GM19438 (cell line): Measurements from ENCODE around the gene ADAMTS17.
"Not testable (repeated sequence)": the region's sequence is repeated elsewhere in the genome, so short reads cannot be mapped to it uniquely, and the experiment has no call there.

Source experiments
- ATAC-seq: cut with Tn5 transposase; IDR thresholded peaks from one replicate; pipeline ENCODE4 v1.9.1; 2021; ENCODE audit warnings: low read depth; ENCODE audit not compliant: unreplicated experiment

Gene ADAMTS17

DNA sequence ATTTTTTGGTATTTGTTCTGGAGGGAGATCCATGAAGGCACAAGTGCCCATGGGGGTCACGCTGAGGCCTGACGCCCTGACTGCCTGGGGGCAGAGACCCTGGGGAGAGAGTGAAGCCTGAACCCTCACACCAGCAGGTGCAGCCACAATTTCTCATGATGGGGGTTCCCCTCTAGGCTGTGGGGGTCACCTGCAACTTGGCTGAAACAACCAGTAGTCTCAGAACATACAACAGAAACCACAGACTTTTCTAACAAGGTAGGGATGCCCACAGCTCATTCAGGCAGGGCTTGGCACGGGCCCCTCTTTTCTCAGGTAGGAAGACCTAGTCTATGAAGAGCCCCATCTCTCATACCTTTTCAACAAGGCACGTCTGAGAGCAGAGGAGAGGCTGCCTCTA, 245.1 kb downstream of the ADAMTS17 start:
- ATAC-seq = no peak

DNA sequence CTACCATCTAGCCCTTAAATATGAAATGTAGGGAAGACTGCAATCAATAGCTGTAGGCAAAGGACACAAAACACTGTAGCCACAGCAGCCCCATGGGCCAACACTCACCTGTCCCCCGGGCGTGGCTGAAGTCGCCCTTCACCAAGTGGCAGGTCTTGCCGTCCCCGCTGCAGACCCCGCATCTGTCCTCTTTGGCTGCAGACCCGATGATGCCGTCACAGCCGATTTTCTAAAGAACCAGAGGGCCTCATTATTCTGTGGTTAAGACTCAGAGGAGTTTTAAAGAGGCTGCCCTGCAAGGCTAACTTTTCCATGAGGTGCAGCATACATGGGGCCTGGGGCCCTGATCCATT, 245.6 kb downstream of the ADAMTS17 start:
- ATAC-seq = no peak

DNA sequence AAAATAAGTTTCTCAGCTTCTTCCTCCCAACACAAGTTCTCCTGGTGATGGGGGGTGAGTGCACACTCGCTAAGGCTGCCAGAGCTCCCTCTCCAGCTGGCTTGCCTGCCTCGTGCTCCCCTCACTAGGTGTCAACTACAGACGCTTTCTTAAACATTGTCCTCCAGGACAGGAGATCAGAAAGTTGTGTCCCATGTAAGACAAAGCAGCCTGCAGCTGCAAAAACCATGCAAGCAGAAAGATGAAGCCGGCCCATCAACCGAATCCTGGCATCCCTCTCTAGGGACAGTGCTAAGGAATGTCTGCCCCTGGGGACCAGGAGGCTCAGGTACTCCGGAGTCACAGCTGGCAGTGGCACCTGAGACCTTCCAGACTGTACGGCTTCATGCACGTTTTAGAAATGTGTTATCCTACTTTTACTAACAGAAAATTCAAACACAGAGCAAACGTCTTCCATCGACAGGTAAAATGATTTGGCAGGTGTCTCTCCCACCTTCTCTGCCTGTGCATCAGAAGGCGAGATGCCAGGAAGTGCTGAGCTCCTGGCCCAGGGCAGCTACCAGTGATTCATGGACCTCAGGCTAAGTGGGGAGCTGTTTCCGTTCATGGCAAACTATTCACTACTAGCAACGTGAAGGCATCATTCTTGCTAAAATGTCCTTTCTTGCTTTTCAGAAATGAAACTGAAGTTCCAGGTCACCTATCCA, 246.1 kb downstream of the ADAMTS17 start:
- ATAC-seq = no peak

DNA sequence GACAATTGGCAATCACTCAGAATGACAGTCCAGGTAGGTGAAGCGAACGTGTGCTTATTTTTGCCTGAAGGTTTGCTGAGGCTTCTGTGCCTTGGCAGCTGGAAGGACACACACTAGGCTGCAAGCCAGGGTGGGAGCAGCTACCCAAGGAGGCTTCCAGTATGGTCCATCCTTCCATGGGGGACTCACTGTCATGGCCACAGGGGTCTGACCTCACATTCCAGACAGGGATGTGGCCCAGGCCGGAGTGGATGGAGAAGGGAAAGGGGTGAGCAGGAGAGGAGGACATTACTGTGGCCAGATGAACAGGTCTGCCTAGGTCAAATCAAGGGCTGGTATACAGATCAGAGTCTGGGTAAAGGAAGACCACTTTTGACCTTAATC, 247.7 kb downstream of the ADAMTS17 start:
- ATAC-seq = no peak

DNA sequence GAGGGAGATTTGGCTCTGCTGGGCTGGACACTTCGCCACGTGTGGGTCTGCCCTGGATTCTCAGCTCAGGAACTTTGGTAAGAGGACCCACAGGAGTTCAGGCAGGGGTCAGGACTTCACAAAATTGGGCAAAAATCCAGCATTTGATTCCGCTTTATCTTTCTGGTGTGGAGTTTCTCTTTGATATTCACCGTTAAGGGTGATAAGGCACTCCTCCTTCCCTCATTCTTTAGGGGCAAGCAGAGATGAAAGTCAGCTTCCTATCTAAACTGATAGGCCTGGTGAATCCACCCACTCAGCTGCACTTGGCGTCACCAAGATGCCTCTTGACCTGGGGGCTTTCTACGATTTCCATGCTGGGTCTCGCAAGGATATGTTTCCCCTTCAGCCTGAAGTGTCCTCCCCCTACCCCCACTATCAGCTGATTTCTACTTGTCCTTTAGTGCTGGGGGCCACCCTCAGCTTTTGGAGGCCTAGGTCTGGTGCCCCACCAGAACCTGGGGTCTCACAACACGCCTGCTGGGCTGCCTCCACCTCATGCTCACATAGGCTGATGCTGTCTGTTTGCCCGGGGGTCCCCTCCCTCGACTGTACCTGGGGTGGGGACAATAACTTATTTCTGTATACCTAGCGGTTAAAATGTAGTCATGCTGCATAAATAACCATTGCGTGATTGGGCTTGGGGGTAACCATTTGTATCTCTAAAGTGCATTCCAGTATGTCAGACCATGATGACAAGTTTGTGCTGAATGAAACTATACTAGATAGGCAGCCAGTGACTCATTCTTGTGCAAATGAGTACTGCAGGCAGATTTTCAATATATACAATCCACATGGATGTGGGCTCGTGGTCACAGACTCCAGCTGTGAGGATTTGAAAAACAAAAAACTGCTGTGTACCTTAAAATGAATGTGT, 248.3 kb downstream of the ADAMTS17 start:
- no peak for ATAC-seq

DNA sequence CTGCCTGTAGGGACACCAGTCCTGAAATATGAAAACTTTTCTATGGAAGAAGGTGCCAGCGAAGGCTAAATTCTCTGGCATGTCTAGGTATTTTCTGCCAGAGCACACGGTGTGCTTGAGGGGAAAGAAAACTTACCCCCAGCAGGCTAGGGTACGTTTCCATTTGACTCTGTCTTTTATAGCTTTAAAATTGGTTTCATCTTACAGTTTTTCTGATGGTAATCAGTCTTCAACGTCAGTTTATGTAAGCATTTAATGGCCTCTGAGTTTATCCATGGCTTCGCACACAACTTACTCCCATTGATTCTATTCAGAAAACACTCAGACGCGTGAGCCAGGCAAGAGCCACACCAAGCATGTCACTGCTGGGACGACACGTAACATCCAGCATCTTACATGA, 249.7 kb downstream of the ADAMTS17 start:
- ATAC-seq = no peak

DNA sequence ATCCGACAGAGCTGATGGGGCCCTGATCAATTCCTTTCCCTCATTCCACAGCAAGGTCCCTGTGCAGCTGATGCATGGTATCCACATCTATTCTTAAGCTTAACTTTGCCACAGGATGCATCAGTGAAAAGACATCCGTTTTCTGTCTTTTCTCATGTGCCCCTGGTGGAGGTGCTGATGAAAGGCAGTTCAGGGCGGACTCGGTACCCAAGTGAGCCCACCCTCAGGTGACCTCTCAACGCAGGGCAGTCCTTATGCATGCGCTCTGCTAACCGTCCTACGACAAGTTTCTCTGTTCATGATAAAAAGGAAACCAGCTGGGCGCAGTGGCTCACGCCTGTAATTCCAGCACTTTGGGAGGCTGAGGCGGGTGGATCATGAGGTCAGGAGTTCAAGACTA, 251.4 kb downstream of the ADAMTS17 start:
- no peak for ATAC-seq

DNA sequence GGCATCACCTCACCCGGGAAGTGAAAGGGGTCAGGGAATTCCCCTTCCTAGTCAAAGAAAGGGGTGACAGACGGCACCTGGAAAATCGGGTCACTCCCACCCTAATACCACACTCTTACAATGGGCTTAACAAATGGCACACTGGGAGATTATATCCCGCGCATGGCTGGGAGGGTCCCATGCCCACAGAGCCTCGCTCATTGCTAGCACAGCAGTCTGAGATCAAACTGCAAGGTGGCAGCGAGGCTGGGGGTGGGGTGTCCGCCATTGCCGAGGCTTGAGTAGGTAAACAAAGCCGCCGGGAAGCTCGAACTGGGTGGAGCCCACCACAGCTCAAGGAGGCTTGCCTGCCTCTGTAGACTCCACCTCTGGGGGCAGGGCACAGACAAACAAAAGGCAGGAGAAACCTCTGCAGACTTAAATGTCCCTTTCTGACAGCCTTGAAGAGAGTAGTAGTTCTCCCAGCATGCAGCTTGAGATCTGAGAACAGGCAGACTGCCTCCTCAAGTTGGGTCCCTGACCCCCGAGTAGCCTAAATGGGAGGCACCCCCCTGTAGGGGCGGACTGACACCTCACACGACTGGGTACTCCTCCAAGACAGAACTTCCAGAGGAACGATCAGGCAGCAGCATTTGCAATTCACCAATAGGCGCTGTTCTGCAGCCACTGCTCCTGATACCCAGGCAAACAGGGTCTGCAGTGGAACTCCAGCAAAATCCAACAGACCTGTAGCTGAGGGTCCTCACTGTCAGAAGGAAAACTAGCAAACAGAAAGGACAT, 257.5 kb downstream of the ADAMTS17 start:
- ATAC-seq = not testable (repeated sequence)

DNA sequence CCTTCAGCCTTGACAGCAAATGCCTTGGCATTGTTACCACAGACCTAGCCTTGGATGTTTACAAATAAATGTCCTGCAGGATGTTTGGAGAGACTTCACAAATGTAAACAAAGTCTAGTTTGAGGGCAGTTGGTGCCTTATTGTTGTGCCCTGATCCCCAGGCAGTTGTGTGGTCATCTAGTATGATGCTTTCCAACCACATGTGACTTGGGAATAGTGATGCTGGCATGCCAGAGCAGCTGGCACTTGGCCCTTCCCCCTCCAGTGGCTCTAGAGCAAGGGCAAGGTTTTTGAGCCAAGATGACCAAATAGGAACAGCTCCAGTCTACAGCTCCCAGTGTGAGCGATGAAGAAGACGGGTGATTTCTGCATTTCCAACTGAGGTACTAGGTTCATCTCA, 258.2 kb downstream of the ADAMTS17 start:
- ATAC-seq = no peak

DNA sequence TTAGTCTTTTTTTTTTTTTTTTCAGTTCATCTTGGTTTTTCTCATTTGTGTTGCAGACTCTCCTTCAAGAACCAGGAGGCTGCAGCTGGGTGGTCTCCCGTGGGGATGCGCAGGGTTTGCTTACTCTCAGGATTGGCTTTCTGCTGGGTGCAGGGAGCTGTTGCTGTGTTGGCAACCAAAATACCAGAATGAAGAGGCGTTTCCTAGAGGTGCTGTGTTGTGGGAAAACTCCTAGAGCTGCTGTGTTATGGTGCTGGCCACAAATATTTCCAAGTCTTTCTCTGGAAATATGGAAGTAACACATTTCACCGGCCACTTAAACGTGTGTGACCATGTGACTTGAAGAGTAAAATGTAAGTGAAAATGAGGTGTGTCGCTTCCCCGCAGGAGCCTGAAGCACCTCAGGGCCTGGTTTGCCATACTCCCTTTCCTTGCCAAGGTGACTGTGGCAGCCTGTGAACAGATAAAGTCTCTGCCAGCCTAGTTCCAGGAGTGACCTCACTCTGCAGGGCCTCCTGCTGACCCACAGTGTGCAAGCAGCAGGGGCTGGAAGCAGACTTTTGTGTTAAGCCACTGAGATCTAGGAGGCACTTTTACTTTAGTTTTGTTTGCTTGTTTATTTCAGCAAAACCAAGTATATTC, 258.9 kb downstream of the ADAMTS17 start:
- ATAC-seq = no peak

DNA sequence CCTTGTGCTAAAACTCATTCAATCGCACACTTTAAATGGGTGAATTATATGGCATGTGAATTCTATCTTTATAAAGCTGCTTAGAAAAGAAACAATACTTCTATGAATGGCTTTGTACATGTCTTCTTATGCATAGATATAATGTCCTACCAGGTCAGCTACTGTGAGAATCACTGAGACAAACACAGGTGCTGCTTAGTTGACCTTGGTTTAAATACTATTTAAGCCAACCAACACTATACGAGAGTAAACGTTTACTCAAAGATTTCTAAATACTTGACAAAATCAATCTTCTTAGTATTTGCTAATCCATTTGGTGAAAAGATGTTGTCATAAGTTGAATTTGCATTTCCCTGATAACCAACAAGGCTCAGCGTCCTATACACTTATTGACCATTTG, 260.3 kb downstream of the ADAMTS17 start:
- no peak for ATAC-seq

DNA sequence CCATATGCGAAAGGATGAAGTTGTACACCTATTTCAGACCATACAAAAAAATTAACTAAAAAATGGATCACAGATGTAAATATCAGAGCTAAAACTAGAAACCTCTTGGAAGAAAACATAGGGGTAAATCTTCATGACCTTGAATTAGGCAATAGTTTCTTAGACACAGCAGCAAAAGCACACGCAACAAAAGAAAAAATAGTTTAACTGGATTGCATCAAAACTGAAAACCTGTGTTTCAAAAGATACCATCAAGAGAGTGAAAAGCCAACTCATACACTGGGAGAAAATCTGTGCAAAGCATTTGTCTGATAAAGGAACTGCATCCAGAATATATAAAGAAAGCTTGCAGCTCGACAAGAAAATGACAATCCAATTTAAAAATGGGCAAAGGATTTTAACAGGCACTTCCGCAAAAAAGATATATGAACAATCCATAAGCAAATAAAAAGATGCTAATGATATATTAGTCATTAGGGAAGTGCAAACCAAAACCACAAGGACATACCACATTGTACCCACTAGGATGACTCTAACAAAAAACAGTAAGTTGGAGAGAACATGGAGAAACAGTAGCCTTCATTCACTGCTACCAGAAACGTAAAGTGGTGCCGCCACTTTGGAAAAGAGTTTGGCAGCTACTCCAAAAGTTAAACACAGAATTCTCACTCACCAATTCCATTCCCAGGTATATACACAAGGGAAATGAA, 263.1 kb downstream of the ADAMTS17 start:
- no peak for ATAC-seq

DNA sequence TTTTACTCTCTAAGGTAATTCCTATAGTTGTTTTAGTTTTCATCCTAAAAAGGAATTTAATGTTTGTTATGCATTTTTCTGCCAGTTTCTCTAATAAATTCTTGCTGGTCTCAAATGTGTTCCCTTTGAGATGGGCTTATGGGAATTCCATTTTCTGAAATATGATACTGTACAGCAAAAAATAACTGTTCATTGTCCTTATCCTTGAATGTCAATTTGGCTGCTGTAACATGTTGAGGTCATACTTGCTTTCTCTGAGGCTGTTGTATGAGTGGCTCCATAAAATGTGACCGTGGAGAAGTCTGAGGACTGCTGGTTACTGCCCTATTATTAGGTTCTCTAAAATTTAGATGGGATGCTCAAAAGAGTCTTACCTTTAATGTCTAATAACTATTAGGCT, 266.5 kb downstream of the ADAMTS17 start:
- ATAC-seq = no peak

DNA sequence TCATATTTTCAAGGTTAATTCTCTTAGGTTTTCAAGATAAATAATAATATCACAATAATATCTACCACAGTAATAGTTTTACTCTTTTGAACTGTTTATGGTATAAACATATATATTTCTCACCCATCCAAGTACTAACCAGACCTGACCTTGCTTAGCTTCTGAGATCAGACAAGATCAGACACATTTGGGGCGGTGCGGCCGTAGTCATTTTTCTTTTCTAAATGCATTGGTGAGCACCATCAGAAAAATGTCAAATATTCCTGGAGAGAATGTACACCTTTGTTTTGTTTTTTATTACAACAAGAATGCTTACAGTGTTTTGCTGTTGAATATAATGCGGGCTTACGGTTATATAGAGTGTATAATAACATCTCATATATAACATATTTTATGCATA, 267.8 kb downstream of the ADAMTS17 start:
- ATAC-seq = no peak

DNA sequence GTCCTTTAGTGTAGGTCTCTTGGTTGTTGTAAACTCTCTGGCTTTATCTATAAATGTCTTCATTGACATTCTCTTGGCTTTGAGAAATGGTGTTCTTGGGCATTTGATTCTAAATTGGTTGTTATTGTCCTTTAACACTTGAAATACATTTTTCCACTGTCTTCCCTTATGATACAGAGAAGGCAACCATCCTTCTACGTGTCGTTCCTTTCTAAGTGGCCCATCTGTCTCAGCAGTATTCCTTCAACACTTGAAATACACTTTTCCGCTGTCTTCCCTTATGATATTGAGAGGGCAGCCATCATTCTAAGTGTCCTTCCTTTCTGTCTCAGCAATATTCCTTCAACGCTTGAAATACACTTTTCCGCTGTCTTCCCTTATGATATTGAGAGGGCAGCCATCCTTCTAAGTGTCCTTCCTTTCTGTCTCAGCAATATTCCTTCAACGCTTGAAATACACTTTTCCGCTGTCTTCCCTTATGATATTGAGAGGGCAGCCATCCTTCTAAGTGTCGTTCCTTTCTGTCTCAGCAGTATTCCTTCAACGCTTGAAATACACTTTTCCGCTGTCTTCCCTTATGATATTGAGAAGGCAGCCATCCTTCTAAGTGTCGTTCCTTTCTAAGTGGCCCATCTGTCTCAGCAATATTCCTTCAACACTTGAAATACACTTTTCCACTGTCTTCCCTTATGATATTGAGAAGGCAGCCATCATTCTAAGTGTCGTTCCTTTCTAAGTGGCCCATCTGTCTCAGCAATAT, 275.1 kb downstream of the ADAMTS17 start:
- ATAC-seq = not testable (repeated sequence)

DNA sequence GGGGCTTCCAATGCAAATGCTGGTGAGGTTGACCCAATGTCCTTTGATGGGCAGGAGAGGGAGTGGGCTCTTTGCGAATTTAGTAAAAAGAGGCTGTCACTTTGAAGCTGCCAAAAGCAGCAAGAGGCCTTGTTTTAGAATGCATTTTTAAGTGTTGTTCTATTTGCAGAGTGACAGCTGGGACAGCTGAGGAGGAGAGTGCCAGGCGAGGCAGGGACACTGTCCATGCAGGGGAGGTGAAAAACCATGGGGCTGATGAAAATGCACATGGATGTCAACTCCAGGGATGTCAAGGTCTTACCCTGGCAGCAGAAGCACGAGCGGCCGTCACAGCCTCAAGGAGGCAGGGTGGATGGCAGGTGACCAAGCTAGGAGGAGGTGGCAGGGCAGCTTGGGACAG, 279.8 kb downstream of the ADAMTS17 start:
- no peak for ATAC-seq

DNA sequence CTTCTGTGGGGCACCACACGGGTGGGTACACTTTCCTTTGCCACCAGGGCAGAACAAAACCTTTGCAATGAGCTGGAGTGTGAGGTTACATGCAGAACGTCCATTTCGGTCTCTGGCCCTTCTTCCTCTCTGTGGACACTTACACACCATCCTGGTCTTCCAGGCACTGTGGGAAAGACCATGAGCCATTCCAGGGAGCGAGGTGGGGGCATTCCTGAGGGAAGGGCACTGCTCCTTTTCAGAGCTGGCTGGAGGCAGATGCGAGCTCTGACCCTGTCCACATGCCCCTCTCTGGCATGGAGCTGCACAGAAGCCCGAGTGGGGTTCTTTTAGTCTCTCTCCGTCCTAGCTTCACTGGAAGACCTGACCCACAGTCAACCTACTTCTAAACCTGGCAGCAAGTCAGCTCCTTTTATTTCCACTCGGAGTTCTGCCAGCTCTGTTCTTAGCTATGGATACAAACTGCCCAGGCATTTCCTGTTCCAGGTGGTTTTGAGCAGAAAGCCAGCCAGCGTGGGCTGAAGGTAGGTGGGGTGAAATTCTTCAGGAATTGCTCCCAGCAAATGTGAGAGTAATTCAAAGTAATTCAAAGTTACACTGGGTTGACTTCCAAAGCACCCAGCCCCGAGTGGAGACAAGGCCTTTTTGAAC, 281.4 kb downstream of the ADAMTS17 start:
- no peak for ATAC-seq

DNA sequence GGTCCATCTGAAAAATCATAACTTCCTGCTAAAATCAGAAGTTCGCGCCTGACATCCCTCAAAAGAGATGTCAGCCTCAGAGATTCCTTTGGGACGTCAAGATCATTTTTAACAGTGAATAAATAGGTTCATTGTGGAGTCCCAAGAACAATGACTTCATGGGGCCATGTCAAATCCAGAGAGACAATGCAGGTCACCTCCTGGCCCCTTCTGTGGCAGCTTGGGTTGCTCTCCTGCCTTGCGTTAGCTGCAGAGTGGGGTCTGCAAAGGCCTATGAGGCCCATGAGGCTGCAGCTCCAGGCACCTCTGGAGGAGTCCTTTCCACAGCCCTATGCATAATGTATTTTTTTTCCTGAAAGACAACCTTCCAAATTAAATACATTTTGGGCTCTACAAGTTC, 282.3 kb downstream of the ADAMTS17 start:
- ATAC-seq = no peak

DNA sequence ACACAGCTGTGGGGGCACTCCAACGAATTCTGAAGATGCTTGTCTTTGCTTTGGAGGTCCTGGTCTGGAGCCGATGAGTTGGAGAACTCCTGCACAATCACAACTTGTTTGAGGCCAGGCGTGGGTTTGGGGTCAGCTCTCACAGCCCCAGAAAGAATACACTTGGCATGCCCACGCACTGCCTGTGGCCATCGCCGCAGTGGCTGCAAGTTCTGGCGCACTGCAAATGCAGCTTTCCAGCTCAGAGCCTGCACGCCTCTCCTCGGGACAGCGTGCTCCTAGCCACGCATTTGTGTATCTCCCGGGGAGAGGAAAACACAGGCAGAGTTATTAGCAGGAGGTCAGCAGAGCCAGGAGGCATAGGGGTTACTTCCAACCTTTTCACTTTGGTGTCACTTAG, 282.7 kb downstream of the ADAMTS17 start:
- no peak for ATAC-seq
